DMS79 (cell line): ENCODE measurements around the gene FIGNL2.
"Not testable (repeated sequence)": the region's sequence is repeated elsewhere in the genome, so short reads cannot be mapped to it uniquely, and the experiment has no call there.

Experiments
- DNase-seq: peaks from one replicate; lab custom pipeline; 2025; lab: John Stamatoyannopoulos, UW

The FIGNL2 gene

DNA sequence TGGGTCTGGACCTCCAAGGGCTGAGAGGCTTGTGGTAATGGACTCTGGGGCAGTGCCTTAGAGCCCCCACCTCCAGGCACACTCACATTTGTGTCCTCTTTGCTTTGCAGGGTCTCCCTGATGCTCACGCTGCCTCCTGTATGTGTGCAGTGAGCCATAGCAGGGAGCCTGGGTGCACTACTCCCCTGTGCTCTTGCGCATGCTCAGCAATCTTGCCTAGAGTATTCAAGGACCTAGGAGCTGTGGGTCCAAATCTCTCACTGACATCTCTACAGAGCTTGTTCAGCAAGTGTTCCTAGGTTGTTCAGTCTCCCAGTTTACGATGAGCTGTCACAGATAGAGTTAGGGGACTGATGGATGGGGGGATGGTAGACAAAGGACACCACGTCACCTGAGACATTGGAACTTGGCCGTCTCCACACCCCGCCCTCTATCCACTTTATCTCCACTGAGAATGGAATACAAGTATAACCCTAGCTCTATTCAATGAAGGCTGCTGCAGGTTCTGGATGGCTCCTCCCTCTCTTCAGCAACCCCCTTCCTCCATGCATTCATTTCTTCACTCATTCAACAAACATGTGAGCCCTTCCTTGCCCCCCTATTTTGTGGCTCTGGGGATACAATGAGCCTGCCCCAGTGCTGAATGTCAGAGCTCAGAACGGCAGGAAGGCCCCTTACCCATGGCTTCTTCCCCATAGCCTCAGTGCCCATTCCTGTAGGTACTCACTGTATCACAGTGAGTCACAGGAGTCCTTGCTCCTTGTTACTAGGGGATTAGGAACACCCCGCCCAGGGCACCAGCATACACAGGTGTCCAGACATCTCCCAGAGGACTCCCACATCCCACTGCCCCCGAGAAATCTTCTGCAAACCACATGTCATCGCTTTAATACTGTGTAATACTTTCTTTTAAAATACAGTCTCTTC lies 31.2 kb downstream of the FIGNL2 start:
- DNase-seq, result no peak

GRCh38 chr12:51815571-51815970 lies 32.9 kb downstream of the FIGNL2 start:
- no peak for DNase-seq

DNA sequence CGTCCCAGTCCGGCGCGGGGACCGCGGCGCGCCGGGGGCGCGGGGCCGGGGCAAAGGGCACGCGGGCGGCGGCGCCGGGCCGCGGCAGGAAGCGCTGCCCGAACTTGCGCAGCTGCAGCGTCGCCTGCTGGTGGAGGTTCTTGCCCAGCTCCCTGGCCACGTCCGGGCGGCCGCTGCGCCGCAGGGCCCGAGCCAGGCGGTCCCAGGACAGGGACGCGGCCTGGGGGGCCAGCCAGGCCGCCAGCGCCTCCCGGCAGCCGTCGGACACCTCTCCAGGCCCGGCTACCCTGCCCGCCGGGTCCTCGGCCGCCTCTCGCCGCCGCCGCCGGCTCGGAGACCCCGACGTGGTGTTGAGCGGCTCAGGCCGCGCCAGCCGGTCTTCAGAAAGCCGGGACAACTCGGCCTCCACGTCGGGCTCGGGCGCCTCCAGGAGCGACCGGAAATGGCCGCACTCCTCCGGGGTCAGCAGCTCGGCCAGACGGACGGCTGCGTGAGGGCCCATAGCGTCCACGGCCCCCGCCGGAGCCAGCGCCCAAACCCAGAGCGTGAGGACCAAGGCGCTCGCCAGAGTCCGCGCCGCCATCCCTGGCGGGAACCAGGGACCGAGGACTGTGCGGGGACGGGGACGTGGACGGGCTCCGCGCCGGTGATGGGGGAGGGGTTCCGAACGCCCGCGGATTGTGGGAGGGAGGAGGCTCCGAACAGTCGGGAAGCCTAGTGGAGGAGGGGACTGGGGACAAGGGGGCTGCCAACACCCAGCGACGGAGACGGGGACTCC lies 34.0 kb downstream of the FIGNL2 start:
- DNase-seq, result no peak

DNA sequence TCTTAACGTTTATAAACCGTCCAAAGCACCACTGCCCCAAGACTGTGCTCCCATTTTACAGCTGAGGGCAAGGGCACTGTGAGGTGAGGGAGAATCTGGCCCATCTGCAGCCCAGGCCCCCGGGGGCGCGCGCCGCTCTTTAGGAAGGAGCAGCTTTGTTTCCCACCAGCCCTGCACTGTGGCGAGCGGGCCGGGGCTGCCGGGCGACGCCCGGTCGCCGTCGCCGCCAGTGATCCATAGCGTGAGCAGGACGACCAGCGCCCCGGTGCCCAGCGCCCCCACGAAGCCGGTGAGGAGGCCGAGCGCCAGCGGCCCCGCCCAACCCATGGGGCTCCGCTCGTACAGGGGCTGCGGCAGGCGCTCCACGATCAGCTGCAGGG lies 34.6 kb downstream of the FIGNL2 start:
- DNase-seq, result no peak

GRCh38 chr12:51812871-51813270 lies 35.6 kb downstream of the FIGNL2 start:
- no peak for DNase-seq

GRCh38 chr12:51811203-51812202 lies 37.0 kb downstream of the FIGNL2 start:
- DNase-seq, result no peak

DNA sequence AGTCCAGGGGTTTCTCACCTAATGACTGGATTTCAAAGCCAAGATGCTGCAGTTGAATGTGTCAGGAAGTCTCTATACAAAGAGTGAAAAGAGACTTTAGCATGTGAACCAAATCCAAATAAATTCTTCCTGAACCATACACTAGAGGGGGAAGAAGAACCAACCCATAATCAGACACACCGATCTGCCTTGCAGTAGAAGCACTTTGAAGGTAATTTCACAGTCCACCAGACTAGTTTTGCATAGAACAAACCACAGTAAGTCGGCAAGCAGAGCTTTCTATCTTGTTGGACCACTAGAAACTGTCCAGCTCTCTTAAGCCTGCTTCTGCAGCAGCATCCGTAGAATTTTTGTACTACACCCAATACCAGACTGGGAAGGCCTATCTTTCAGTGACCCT lies 39.3 kb downstream of the FIGNL2 start:
- DNase-seq, result no peak

GRCh38 chr12:51806896-51807295 lies 41.6 kb downstream of the FIGNL2 start:
- no peak for DNase-seq

- no peak for DNase-seq
These were observed 47.5 kb downstream of the FIGNL2 start for GRCh38 chr12:51801027-51801426.

- DNase-seq, result no peak
These were observed 50.0 kb downstream of the FIGNL2 start for GRCh38 chr12:51798501-51798900.

DNA sequence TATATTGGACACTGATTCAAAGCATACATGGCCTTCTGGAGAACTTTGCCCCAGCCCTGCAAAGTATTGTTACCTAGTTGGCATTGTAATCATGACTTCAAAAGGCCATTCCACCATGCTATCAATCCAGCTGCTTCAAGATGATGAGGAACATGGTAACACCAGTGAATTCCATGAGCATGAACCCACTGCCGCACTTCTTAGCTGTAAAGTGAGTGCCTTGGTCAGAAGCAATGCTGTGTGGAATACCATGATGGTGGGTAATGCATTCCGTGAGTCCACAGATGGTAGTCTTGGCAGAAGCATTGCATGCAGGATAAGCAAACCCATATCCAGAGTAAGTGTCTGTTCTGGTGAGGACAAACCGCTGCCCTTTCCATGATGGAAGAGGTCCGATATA lies 50.5 kb downstream of the FIGNL2 start:
- DNase-seq, result not testable (repeated sequence)

- DNase-seq, result no peak
These were observed 51.2 kb downstream of the FIGNL2 start for GRCh38 chr12:51797301-51797700.

GRCh38 chr12:51793201-51793600 lies 55.3 kb downstream of the FIGNL2 start:
- no peak for DNase-seq

DNA sequence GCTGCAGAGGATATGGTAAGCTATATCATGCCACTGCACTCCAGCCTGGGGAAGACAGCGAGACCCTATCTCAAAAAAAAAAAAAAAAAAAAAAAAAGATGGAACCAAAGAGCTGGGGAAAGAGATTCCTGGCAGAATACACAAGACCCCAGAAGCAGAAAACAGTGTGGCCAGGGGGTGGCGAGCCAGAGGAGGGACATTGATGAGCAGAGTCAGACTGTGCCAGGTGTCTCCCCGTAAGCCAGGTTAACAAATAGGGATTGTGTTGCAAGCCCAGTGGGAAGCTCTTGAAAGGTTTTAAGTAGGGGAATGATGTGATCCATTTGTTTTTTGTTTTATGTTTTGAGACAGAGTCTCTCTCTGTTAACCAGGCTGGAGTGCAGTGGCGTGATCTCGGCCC lies 56.1 kb downstream of the FIGNL2 start:
- DNase-seq, result no peak

GRCh38 chr12:51788876-51789275 lies 59.6 kb downstream of the FIGNL2 start:
- no peak for DNase-seq

- DNase-seq, result no peak
These were observed 62.6 kb downstream of the FIGNL2 start for GRCh38 chr12:51785906-51786305.

- no peak for DNase-seq
These were observed 63.8 kb downstream of the FIGNL2 start for GRCh38 chr12:51784688-51785087.

DNA sequence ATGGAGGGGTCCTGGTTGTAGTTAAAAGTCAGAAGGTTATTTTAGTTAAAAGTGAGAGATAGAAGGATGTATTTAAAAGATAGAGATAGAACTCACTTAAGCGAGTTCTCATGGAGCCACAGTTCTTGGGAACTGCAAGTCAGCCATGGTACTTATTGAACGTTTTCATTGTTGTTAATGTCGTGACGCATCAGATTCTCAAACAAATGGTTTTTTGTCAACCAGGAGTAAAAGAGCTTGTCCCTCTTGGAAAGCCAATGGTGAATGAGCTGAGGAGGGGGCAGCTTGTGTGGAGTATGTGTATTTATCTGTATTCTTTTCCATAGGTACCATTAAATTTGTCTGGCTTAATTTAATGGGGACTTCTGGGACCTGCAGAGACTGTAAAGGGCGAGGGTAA lies 68.6 kb downstream of the FIGNL2 start:
- no peak for DNase-seq

DNA sequence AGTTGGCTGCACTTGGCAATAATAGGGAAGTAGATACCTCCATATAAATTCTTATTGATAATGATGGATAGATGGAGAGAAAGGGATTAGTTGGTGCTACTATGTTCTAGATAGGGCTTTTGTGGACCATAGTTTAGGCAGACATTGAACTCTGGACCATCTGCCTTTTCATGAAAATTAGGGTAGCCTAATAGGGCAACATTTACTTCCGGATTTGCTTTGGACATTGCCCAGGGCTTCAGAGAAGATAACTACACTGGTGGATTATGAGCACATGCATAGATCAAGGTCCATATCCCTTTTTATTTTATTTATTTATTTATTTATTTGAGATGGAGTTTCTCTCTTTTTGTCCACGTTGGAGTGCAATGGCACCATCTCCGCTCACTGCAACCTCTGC lies 70.5 kb downstream of the FIGNL2 start:
- DNase-seq, result no peak

GRCh38 chr12:51777457-51777856 lies 71.1 kb downstream of the FIGNL2 start:
- DNase-seq, result no peak

DNA sequence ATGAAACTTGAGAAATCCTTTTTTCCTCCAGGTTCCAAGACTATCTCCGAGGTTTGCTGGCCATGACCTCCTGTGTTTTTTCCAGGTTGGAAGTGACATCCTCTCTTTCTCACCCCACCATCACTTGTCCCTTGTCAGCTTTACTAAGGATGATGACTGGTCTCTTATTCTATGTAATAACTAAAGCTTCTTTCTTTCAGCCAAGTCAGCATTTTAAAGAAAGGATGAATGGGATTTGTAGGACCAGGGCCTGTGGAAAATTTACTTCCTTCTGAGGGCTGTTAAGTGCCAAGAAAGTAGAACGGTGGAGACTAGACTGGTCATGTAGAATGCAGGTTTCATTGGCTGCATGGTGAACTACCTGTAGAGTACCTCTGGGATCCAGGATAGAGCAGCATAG lies 73.6 kb downstream of the FIGNL2 start:
- no peak for DNase-seq
